ENCODE results near the gene SLC38A9. TPM values are rescaled to one million over a fixed set of nuclear protein-coding genes. Genes with fewer than 3 reads are reported as not detected.

SLC38A9 gene
- total RNA-seq, 1 donor from 2014 or later: 52.7 TPM

DNA sequence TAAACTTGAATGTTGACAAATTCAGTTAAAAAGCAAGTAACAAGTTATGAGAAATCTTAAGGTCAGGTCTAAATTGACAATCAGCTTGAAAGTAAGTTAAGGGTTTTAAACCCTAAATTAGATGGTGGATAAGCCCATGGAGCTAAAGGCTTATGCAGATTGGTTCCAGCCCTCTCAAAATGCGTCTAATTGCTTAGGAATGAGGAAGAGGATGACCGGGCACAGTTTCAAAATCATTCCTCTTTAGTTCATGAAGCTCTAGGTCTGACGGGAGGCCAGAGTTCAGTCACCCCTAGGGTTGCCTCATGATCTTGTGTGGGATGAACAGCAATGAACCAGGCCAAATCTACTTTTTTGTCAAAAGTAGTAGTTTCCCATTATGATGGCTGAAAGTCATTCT, 75.4 kb downstream of the SLC38A9 start:
- peaks cover 0 to 3% (median 0%) of the 10 kb centered on the region in 3 donors for H3K36me3 ChIP-seq (ENCODE audit: control insufficient read depth in 3 of 3, insufficient read depth in 3 of 3, low read length in 3 of 3)
- no peak overlapping the region for H3K9ac ChIP-seq (ENCODE audit: low read depth in 1 of 3, low read length in 3 of 3)
- H3K4me3 ChIP-seq (ENCODE audit: low read length in 3 of 3): no peak overlapping the region
- H3K27me3 ChIP-seq (ENCODE audit: control insufficient read depth in 3 of 3, insufficient read depth in 3 of 3, low read length in 3 of 3): no peaks in the 10 kb centered on the region
- H3K27ac ChIP-seq (ENCODE audit: low read depth, low read length): peak overlapping the region; percentile 84
- H3K9me3 ChIP-seq (ENCODE audit: control insufficient read depth in 3 of 3, low read length in 3 of 3): no peaks in the 10 kb centered on the region
- H3K4me1 ChIP-seq (ENCODE audit: control insufficient read depth in 3 of 3, insufficient read depth in 3 of 3, low read length in 3 of 3): peaks cover 18 to 31% (median 23%) of the 10 kb centered on the region in 3 donors

DNA sequence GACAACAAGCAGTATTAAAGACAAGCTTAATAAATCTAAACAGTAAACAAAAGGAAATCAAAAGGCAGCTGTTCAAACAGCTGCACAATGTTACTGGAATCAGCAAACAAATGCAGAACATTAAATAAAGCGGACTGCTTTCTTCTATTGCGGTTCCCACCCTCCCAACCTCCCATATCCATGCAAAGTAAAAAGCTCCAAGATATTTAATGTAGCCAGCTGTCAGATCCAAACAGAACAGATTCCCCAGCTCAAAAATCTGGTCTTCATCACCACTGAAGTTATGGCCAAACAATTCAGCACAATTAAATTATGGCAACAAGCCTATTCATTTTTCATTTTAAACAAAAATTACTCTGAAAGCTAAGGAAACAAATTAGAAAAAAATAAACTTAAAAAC, 75.9 kb downstream of the SLC38A9 start:
- no peaks in the 10 kb centered on the region for H3K27me3 ChIP-seq (ENCODE audit: control insufficient read depth in 3 of 3, insufficient read depth in 3 of 3, low read length in 3 of 3)
- H3K27ac ChIP-seq (ENCODE audit: low read depth, low read length): peak overlapping the region; percentile 84
- H3K4me3 ChIP-seq (ENCODE audit: low read length in 3 of 3): no peak overlapping the region
- H3K4me1 ChIP-seq (ENCODE audit: control insufficient read depth in 3 of 3, insufficient read depth in 3 of 3, low read length in 3 of 3): peaks cover 18 to 31% (median 23%) of the 10 kb centered on the region in 3 donors
- H3K36me3 ChIP-seq (ENCODE audit: control insufficient read depth in 3 of 3, insufficient read depth in 3 of 3, low read length in 3 of 3): peaks cover 0 to 3% (median 0%) of the 10 kb centered on the region in 3 donors
- H3K9me3 ChIP-seq (ENCODE audit: control insufficient read depth in 3 of 3, low read length in 3 of 3): no peaks in the 10 kb centered on the region
- H3K9ac ChIP-seq (ENCODE audit: low read depth in 1 of 3, low read length in 3 of 3): no peak overlapping the region

DNA sequence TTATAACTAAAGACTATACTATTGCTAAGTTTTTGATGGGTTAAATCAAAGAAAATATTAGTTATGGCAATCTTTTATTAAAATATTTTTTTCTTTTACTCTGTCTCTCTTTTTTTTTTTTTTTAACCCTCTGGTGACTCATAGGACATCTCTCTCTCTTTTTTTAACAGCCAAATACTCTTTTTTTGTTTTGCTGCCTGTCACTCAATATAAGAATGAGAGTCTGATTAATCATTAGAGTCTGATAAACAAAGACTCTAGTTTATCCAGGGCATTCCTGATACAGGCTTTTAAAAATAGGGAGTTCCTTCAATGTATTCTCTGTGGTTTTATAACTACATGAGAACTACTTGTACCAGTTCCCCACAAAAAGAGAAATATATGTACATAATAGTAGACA, 77.3 kb downstream of the SLC38A9 start:
- no peaks in the 10 kb centered on the region for H3K9me3 ChIP-seq (ENCODE audit: control insufficient read depth in 3 of 3, low read length in 3 of 3)
- peaks cover 0 to 3% (median 0%) of the 10 kb centered on the region in 3 donors for H3K36me3 ChIP-seq (ENCODE audit: control insufficient read depth in 3 of 3, insufficient read depth in 3 of 3, low read length in 3 of 3)
- no peaks in the 10 kb centered on the region for H3K27me3 ChIP-seq (ENCODE audit: control insufficient read depth in 3 of 3, insufficient read depth in 3 of 3, low read length in 3 of 3)
- H3K9ac ChIP-seq (ENCODE audit: low read depth in 1 of 3, low read length in 3 of 3): no peak overlapping the region
- H3K27ac ChIP-seq (ENCODE audit: low read depth, low read length): peak overlapping the region; percentile 84
- peaks cover 18 to 31% (median 23%) of the 10 kb centered on the region in 3 donors for H3K4me1 ChIP-seq (ENCODE audit: control insufficient read depth in 3 of 3, insufficient read depth in 3 of 3, low read length in 3 of 3)
- no peak overlapping the region for H3K4me3 ChIP-seq (ENCODE audit: low read length in 3 of 3)

DNA sequence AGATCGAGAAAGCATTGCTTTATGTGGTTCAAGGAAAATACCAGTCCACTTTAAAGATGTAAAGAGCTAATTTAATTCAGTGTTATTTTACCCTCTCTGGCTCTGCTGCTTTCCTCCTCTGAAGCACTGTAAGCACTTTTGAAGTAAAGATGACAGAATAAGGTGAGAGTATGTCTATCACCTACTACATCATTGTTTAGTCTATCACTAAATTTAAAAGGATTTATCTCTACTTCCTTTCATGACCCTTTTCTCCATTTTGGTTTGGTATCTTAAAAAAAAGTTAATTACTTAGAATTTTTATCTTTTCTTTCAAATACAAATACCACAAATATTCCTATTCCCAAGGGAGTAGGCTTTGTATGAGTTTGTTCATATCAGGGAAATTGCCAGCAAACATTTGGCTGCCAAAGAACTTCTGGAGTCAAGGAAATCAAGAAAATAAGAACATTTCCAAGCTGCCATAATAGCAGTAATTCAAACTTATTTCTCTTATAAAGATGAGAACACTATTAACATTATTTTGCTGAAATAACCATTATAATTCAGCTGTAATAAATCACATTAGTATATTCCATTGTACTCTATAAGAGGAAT, 77.8 kb downstream of the SLC38A9 start:
- Histone ChIP-seq H3K36me3 (ENCODE audit: control insufficient read depth in 3 of 3, insufficient read depth in 3 of 3, low read length in 3 of 3) (peaks cover 0 to 3% (median 0%) of the 10 kb centered on the region in 3 donors), H3K9ac (ENCODE audit: low read depth in 1 of 3, low read length in 3 of 3) (peak overlapping the region; percentile 26 to 70 (median 68)), H3K27ac (ENCODE audit: low read depth, low read length) (peak overlapping the region; percentile 84), H3K4me1 (ENCODE audit: control insufficient read depth in 3 of 3, insufficient read depth in 3 of 3, low read length in 3 of 3) (peaks cover 18 to 31% (median 23%) of the 10 kb centered on the region in 3 donors), H3K27me3 (ENCODE audit: control insufficient read depth in 3 of 3, insufficient read depth in 3 of 3, low read length in 3 of 3) (no peaks in the 10 kb centered on the region), H3K9me3 (ENCODE audit: control insufficient read depth in 3 of 3, low read length in 3 of 3) (no peaks in the 10 kb centered on the region), H3K4me3 (ENCODE audit: low read length in 3 of 3) (peak overlapping the region in 2 of 3 donors; percentile 27 to 67)

DNA sequence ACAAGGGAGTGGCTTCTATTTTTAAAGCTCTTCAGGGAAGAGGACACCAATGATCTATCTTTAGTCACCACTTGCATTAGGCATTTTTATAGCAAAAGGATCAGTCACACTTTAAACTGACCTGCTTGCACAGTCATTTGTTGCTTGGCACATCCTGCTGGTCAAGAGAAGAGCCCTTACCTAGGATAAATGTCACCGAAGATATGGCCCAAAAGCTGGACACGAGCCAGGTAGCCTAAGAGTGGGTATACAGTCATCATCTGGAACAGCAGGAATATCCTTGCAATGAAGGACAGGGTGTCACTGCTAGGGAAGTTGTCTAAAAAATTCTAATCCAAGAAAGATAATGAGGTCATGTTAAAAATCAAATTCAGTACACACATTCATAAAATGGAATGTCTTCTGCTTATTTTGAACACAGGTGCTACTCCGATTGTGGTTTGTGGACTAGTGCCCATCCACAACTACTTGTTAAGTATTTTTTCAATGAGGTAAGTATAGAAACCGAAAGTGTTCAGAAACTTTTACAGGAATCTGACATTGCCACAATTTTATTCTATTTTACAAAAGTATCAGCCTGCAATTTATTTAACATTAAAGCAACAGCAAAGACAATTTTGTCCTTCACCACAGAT, 78.4 kb downstream of the SLC38A9 start:
- Histone ChIP-seq H3K36me3 (ENCODE audit: control insufficient read depth in 3 of 3, insufficient read depth in 3 of 3, low read length in 3 of 3) (peaks cover 0 to 2% (median 0%) of the 10 kb centered on the region in 3 donors), H3K4me1 (ENCODE audit: control insufficient read depth in 3 of 3, insufficient read depth in 3 of 3, low read length in 3 of 3) (peaks cover 18 to 31% (median 23%) of the 10 kb centered on the region in 3 donors), H3K27me3 (ENCODE audit: control insufficient read depth in 3 of 3, insufficient read depth in 3 of 3, low read length in 3 of 3) (no peaks in the 10 kb centered on the region), H3K9me3 (ENCODE audit: control insufficient read depth in 3 of 3, low read length in 3 of 3) (no peaks in the 10 kb centered on the region), H3K4me3 (ENCODE audit: low read length in 3 of 3) (peak overlapping the region; percentile 3 to 67 (median 27)), H3K9ac (ENCODE audit: low read depth in 1 of 3, low read length in 3 of 3) (peak overlapping the region; percentile 26 to 70 (median 68)), H3K27ac (ENCODE audit: low read depth, low read length) (peak overlapping the region; percentile 84)

DNA sequence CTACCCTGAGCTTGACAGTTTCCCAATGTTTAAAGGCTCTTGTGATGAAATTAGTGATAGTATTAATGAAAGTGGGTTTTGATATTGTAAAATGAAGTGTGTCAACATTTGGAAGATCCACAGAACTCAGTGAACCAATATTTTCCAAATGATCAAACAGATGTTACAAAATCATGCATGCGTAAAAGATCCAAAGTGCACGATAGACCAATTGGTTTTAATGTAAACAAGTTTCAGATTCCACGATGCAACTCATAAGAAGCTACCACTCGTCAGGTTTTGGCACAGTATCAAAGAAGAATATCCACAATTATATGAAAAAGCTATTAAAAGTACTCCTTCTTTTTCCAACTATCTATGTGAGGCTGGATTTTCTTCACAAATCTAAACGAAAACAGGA, 82.3 kb downstream of the SLC38A9 start:
- Histone ChIP-seq H3K9me3 (ENCODE audit: control insufficient read depth in 3 of 3, low read length in 3 of 3) (no peaks in the 10 kb centered on the region), H3K27me3 (ENCODE audit: control insufficient read depth in 3 of 3, insufficient read depth in 3 of 3, low read length in 3 of 3) (no peaks in the 10 kb centered on the region), H3K4me3 (ENCODE audit: low read length in 3 of 3) (no peak overlapping the region), H3K36me3 (ENCODE audit: control insufficient read depth in 3 of 3, insufficient read depth in 3 of 3, low read length in 3 of 3) (no peaks in the 10 kb centered on the region), H3K27ac (ENCODE audit: low read depth, low read length) (no peak overlapping the region), H3K9ac (ENCODE audit: low read depth in 1 of 3, low read length in 3 of 3) (no peak overlapping the region), H3K4me1 (ENCODE audit: control insufficient read depth in 3 of 3, insufficient read depth in 3 of 3, low read length in 3 of 3) (peaks cover 16 to 21% (median 16%) of the 10 kb centered on the region in 3 donors)

DNA sequence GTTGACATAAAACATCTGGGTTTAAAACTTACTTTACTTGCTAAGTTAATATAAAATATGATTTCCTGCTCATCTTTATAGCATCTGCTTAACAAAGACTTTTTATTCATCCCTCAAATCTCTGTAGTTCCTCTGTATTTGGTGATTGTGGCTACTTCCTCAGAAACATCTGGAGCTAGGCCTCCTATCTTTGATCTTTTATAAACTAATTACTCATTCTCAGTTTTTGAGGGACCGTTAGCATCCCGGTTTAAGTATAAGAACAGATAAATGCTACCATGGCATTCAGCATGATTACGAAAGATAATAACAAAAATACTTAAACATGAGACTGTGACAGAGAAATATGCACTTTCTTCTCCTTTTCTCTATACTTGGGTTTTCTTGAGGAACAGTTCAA, 85.3 kb downstream of the SLC38A9 start:
- H3K36me3 ChIP-seq (ENCODE audit: control insufficient read depth in 3 of 3, insufficient read depth in 3 of 3, low read length in 3 of 3): no peaks in the 10 kb centered on the region
- no peak overlapping the region for H3K27ac ChIP-seq (ENCODE audit: low read depth, low read length)
- no peak overlapping the region for H3K9ac ChIP-seq (ENCODE audit: low read depth in 1 of 3, low read length in 3 of 3)
- H3K4me1 ChIP-seq (ENCODE audit: control insufficient read depth in 3 of 3, insufficient read depth in 3 of 3, low read length in 3 of 3): peaks cover 0 to 3% (median 3%) of the 10 kb centered on the region in 3 donors
- no peak overlapping the region for H3K4me3 ChIP-seq (ENCODE audit: low read length in 3 of 3)
- no peaks in the 10 kb centered on the region for H3K27me3 ChIP-seq (ENCODE audit: control insufficient read depth in 3 of 3, insufficient read depth in 3 of 3, low read length in 3 of 3)
- H3K9me3 ChIP-seq (ENCODE audit: control insufficient read depth in 3 of 3, low read length in 3 of 3): no peaks in the 10 kb centered on the region

DNA sequence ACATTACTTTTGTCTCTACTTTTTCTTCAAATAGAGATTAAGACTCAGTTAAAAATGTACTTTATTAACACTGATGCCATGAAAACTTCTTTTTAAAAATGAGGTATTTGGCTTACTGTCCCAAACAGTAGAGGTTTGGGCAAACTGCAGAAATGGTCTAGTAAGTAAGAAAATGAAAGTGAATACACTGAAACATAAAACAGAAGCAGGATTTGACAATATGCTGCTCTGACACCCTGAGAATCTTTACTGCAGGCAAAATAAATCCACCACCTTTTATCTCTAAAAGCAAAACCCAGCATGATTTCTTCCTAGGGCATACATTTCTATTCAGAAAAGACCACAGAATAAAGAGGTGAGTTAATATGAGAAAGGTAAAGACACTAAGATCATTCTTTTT, 86.2 kb downstream of the SLC38A9 start:
- peaks cover 0 to 3% (median 3%) of the 10 kb centered on the region in 3 donors for H3K4me1 ChIP-seq (ENCODE audit: control insufficient read depth in 3 of 3, insufficient read depth in 3 of 3, low read length in 3 of 3)
- H3K9me3 ChIP-seq (ENCODE audit: control insufficient read depth in 3 of 3, low read length in 3 of 3): no peaks in the 10 kb centered on the region
- H3K27ac ChIP-seq (ENCODE audit: low read depth, low read length): no peak overlapping the region
- H3K27me3 ChIP-seq (ENCODE audit: control insufficient read depth in 3 of 3, insufficient read depth in 3 of 3, low read length in 3 of 3): no peaks in the 10 kb centered on the region
- no peaks in the 10 kb centered on the region for H3K36me3 ChIP-seq (ENCODE audit: control insufficient read depth in 3 of 3, insufficient read depth in 3 of 3, low read length in 3 of 3)
- H3K4me3 ChIP-seq (ENCODE audit: low read length in 3 of 3): no peak overlapping the region
- no peak overlapping the region for H3K9ac ChIP-seq (ENCODE audit: low read depth in 1 of 3, low read length in 3 of 3)

DNA sequence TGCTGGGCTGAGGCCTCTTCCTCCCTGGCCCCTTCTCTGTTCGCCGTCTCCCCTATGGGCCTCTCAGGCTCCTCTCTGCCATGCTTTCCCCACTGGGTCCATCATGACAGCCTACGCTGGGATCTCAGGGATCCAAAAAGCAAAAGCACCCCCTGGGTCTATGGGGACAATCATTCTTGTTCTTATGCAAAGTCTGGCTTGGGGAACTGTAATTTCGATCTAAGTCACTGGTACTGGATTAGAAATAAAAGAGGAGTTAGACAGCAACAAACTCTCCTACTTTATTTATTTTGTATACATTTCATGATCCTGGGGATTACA, 86.6 kb downstream of the SLC38A9 start:
- H3K4me1 ChIP-seq (ENCODE audit: control insufficient read depth in 3 of 3, insufficient read depth in 3 of 3, low read length in 3 of 3): peaks cover 0 to 3% (median 3%) of the 10 kb centered on the region in 3 donors
- H3K27ac ChIP-seq (ENCODE audit: low read depth, low read length): peak overlapping the region; percentile 20
- no peaks in the 10 kb centered on the region for H3K27me3 ChIP-seq (ENCODE audit: control insufficient read depth in 3 of 3, insufficient read depth in 3 of 3, low read length in 3 of 3)
- H3K9me3 ChIP-seq (ENCODE audit: control insufficient read depth in 3 of 3, low read length in 3 of 3): no peaks in the 10 kb centered on the region
- no peak overlapping the region for H3K9ac ChIP-seq (ENCODE audit: low read depth in 1 of 3, low read length in 3 of 3)
- no peak overlapping the region for H3K4me3 ChIP-seq (ENCODE audit: low read length in 3 of 3)
- no peaks in the 10 kb centered on the region for H3K36me3 ChIP-seq (ENCODE audit: control insufficient read depth in 3 of 3, insufficient read depth in 3 of 3, low read length in 3 of 3)

DNA sequence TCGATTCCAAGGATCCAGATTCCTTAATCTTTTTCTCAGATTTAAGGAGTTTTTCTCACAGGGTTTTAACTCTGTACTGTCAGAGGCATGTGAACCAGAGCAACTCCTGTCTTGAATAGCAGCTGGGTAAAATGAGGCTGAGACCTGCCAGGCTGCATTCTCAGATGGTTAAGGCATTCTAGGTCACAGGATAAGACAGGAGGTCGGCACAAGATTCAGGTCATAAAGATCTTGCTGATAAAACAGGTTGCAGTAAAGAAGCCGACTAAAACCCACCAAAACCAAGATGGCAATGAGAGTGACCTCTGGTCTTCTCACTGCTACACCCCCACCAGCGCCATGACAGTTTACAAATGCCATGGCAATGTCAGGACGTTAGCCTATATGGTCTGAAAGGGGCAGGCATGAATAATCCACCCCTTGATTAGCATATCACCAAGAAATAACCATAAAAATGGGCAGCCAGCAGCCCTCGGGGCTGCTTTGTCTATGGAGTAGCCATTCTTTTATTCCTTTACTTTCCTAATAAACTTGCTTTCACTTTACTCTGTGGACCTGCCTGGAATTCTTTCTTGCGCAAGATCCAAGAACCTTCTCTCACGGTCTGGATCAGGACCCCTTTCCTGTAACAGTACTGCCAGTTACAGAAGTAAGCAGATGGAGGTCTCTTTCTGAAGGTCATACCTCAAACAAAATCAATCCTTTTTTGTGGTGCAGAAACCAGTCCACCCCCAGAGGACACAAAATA, 87.1 kb downstream of the SLC38A9 start:
- no peaks in the 10 kb centered on the region for H3K36me3 ChIP-seq (ENCODE audit: control insufficient read depth in 3 of 3, insufficient read depth in 3 of 3, low read length in 3 of 3)
- H3K27ac ChIP-seq (ENCODE audit: low read depth, low read length): peak overlapping the region; percentile 20
- H3K4me1 ChIP-seq (ENCODE audit: control insufficient read depth in 3 of 3, insufficient read depth in 3 of 3, low read length in 3 of 3): peaks cover 0 to 3% (median 3%) of the 10 kb centered on the region in 3 donors
- no peaks in the 10 kb centered on the region for H3K27me3 ChIP-seq (ENCODE audit: control insufficient read depth in 3 of 3, insufficient read depth in 3 of 3, low read length in 3 of 3)
- H3K9ac ChIP-seq (ENCODE audit: low read depth in 1 of 3, low read length in 3 of 3): no peak overlapping the region
- no peak overlapping the region for H3K4me3 ChIP-seq (ENCODE audit: low read length in 3 of 3)
- no peaks in the 10 kb centered on the region for H3K9me3 ChIP-seq (ENCODE audit: control insufficient read depth in 3 of 3, low read length in 3 of 3)
